ENCODE results near the gene ACSF2.

GRCh38 chr17:50381920-50382319 lies 44.1 kb upstream of the ACSF2 start:
- TF ChIP-seq TSHZ2 (CRISPR knock-in tag; IDR thresholded peaks at IDR 0.05), result no peak
- TF ChIP-seq PATZ1 (CRISPR knock-in tag; IDR thresholded peaks at IDR 0.05; ENCODE audit: borderline replicate concordance), result no peak
- no peak for TF ChIP-seq CREB5 (CRISPR knock-in tag; IDR thresholded peaks at IDR 0.05; ENCODE audit: low read depth)
- TF ChIP-seq ZNF565 (CRISPR knock-in tag; conservative IDR thresholded peaks at IDR 0.05; ENCODE audit: low read depth), result no peak

Measured in SK-N-SH treated with all-trans-retinoic acid at 6 μM for 48 hours (cell line).